Lower lobe of right lung (tissue), 2 donors: Measurements from ENCODE around the gene LTF. TPM values are rescaled to one million over a fixed set of nuclear protein-coding genes. Genes with fewer than 3 reads are reported as not detected.

Source experiments
- ATAC-seq, 2 donors: fragments of 200-7000 bp; cut with Tn5 transposase; one replicate each; pipeline ENCODE4 v1.9.1; 2020 to 2022; ENCODE audit warnings: mild to moderate bottlenecking in 2 of 2, moderate library complexity in 2 of 2
- DNase-seq: peaks from one replicate; pipeline ENCODE4 v3.0.0-alpha.2; 2020
- H3K27ac ChIP-seq: fragments of 200-600 bp; one replicate; pipeline ENCODE4 v1.8.0; 2022
- H3K27me3 ChIP-seq: fragments of 200-600 bp; one replicate; pipeline ENCODE4 v1.8.0; 2022; ENCODE audit warnings: low read depth
- H3K36me3 ChIP-seq: fragments of 200-600 bp; one replicate; pipeline ENCODE4 v1.8.0; 2022; ENCODE audit warnings: mild to moderate bottlenecking
- H3K4me1 ChIP-seq: fragments of 200-600 bp; one replicate; pipeline ENCODE4 v1.8.0; 2022
- H3K4me3 ChIP-seq: fragments of 200-600 bp; one replicate; pipeline ENCODE4 v1.8.0; 2022; ENCODE audit warnings: mild to moderate bottlenecking
- H3K9me3 ChIP-seq: fragments of 200-600 bp; one replicate; pipeline ENCODE4 v1.8.0; 2022
- intact Hi-C: fragments of 100-400 bp; cut with DNase I; formaldehyde crosslinking; loops from one replicate; pipeline ENCODE4 v1.11.0; 2022
- total RNA-seq: library from RNA; stranded (reverse); fragmentation: NEBNext Ultra II Directional; extraction: Animal tissue kit (Norgen Biotek cat#: 25700); gene quantifications from one replicate; pipeline ENCODE4 v1.2.1, GENCODE V29; 2021
- TF ChIP-seq, protein P1 (sequence below): fragments of 200-600 bp; IDR thresholded peaks from one replicate; pipeline ENCODE4 v1.8.0; 2022; ENCODE audit warnings: antibody characterized with exemption, mild to moderate bottlenecking
- donor health status: DM: no; HTN: yes; CAD: no; lungs with severe emphysema.

The LTF gene
- total RNA-seq, 1 donor from 2014 or later = 53.5 TPM

DNA sequence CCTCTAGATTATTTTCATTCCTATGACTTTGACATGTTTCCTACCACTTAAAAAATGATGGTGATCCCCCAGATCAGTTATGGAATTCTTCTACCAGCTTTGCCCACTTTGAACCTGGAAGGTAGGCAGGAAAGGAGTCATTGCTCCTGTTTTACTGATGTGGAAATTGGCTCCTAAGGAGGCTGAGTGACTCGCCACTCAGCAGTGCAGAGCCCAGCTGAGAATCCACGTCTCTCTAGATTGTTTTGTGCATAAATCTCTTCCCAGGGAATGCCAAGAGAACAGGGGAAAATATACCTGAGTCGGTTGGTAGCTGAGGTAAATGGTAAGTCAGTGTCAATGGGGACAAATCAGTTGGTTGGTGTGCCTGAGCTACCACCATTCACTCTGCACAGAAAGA lies 4.7 kb downstream of the LTF start:
- TF ChIP-seq, protein P1, sequence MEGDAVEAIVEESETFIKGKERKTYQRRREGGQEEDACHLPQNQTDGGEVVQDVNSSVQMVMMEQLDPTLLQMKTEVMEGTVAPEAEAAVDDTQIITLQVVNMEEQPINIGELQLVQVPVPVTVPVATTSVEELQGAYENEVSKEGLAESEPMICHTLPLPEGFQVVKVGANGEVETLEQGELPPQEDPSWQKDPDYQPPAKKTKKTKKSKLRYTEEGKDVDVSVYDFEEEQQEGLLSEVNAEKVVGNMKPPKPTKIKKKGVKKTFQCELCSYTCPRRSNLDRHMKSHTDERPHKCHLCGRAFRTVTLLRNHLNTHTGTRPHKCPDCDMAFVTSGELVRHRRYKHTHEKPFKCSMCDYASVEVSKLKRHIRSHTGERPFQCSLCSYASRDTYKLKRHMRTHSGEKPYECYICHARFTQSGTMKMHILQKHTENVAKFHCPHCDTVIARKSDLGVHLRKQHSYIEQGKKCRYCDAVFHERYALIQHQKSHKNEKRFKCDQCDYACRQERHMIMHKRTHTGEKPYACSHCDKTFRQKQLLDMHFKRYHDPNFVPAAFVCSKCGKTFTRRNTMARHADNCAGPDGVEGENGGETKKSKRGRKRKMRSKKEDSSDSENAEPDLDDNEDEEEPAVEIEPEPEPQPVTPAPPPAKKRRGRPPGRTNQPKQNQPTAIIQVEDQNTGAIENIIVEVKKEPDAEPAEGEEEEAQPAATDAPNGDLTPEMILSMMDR = no peak
- intact Hi-C loops = no loop called here
- Histone ChIP-seq H3K4me3 (no peak overlapping the region), H3K9me3 (no peaks in the 10 kb centered on the region), H3K27ac (no peak overlapping the region), H3K27me3 (peaks cover 16% of the 10 kb centered on the region), H3K4me1 (peaks cover 18% of the 10 kb centered on the region), H3K36me3 (no peaks in the 10 kb centered on the region)
- DNase-seq = no peak
- no peak for ATAC-seq

DNA sequence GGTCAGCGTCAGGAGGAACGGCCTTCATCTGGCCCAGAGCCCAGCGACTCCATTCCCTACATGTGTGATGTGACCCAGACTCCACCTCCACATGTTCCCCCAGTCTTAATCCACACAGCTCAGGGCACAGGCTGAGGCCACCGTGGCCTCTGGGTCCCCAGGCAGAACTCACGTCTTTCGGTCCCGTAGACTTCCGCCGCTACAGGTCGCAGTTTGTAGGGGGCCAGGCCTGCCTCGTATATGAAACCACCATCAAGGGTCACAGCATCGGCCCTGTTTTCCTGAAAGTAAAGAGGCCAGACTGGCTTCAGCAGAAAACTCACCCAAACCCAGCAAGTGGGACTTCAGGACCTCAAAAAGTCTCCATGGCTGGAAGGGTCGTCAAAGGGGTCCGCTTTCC lies 8.6 kb downstream of the LTF start:
- Histone ChIP-seq H3K36me3 (no peaks in the 10 kb centered on the region), H3K9me3 (no peaks in the 10 kb centered on the region), H3K4me3 (no peak overlapping the region), H3K27ac (no peak overlapping the region), H3K27me3 (no peaks in the 10 kb centered on the region), H3K4me1 (no peaks in the 10 kb centered on the region)
- ATAC-seq = no peak
- TF ChIP-seq, protein P1 = no peak
- intact Hi-C loops = no loop called here
- no peak for DNase-seq

DNA sequence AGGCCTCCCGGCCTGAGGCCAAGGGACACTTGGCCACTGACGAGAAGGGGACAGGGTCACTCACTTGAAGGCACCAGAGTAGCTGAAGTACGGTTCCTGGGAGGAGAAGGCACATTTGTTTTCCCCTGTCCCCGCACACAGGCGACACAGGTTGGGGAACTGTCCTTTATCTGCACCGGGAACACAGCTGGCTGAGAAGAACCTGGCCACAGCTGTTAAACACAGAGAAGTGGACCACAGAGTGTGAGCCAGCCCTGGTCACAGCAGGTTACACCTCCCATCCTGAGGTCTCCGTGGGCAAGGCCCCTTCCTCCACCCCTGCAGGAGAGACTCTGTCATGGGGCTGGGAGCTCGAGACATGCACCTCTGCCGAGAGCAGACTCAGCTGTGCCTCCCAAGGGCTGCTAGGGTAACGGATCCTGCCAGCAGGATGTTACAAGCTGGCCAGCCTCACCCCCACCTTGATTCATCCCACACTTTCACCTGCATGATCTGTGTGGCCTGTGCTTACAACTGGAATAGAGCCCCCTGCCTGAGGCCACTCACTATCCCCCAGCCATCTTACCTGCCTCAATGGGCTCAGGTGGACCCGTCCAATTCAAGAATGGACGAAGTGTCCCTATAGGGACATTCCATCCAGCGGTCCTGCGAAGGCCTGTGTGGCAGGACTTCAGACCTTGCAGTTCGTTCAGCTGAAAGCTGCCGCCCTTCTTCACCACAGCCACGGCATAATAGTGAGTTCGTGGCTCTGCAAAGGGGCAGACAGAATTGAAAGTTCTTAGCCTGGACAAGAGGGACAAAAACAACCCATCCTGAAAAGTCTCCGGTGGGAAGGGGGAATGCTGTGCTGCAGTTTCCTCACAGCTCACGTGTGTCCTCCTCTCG lies 9.2 kb downstream of the LTF start:
- ATAC-seq = peak in 1 of 2 donors; percentile 25
- intact Hi-C loops = no loop called here
- TF ChIP-seq, protein P1 = no peak

DNA sequence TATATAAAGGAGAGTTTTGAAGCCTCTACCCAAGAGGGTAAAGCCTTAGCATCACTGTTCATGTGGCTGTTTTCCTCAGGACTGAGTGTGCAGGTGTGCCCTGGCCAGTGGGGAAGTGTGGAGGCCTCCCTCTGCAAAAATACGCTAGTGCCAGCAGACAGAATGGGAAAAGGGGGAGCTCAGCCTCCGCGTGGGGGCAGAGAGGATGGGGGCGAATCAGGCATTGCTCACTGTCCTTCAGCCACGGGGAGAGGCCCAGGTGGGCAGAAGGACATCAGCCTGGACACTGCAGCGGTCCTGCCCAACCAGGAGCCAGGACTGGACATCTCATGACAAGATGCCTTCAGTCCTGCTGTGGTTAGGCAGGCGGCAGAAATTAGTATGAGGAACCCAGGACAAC lies 10.1 kb downstream of the LTF start:
- Histone ChIP-seq H3K36me3 (no peaks in the 10 kb centered on the region), H3K27ac (no peak overlapping the region), H3K9me3 (no peaks in the 10 kb centered on the region), H3K27me3 (no peaks in the 10 kb centered on the region), H3K4me3 (no peak overlapping the region), H3K4me1 (no peaks in the 10 kb centered on the region)
- DNase-seq = no peak
- ATAC-seq = no peak
- intact Hi-C loops = no loop called here
- TF ChIP-seq, protein P1 = no peak

More for the DNA sequence above, 9.2 kb downstream of the LTF start:
- Histone ChIP-seq H3K36me3 (no peaks in the 10 kb centered on the region), H3K4me3 (no peak overlapping the region), H3K4me1 (no peaks in the 10 kb centered on the region), H3K27ac (no peak overlapping the region), H3K27me3 (no peaks in the 10 kb centered on the region), H3K9me3 (no peaks in the 10 kb centered on the region)
- DNase-seq = no peak

DNA sequence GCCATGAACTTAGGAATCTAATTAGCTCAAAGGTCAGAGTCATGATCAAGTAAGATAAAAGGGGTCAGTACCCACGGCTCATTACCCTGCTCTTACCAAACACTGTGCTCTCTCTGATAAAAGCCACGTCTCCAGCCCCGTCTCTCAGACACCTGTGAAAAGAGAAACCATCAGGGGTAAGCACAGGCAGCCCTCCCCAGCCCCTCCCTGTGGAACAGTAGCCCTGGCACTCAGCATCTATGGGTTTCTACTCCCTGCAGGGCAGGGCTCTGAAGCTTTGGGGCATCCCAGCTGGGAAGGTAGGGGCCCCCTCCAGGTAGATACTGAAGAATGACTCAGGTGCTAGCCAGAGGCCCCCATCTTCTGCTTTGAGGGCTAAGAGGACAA lies 10.5 kb downstream of the LTF start:
- Histone ChIP-seq H3K9me3 (no peaks in the 10 kb centered on the region), H3K4me3 (no peak overlapping the region), H3K27ac (no peak overlapping the region), H3K4me1 (no peaks in the 10 kb centered on the region), H3K27me3 (no peaks in the 10 kb centered on the region), H3K36me3 (no peaks in the 10 kb centered on the region)
- TF ChIP-seq, protein P1 = no peak
- intact Hi-C loops = no loop called here
- no peak for ATAC-seq
- DNase-seq = no peak
